RKO (cell line): ENCODE data around the gene ARHGAP6.

Source experiments
- DNase-seq: peaks from one replicate; pipeline ENCODE4 v3.0.0-alpha.2; 2016; ENCODE audit warnings: low spot score

Gene ARHGAP6

GRCh38 chrX:11665168-11666111 lies at the start of gene ARHGAP6:
ARHGAP6 (minus strand) TSS chrX:11665920; CDS start chrX:11664828, 1,092 bp downstream.
- no peak for DNase-seq

- DNase-seq: no peak
Observed at GRCh38 chrX:11704725-11705495, 39.2 kb upstream of the ARHGAP6 start.

- DNase-seq: no peak
Observed at GRCh38 chrX:11703855-11704254, 38.1 kb upstream of the ARHGAP6 start.

GRCh38 chrX:11702965-11703631 lies 37.4 kb upstream of the ARHGAP6 start:
- no peak for DNase-seq

GRCh38 chrX:11702420-11702819 lies 36.7 kb upstream of the ARHGAP6 start:
- DNase-seq: no peak

GRCh38 chrX:11698702-11699101 lies 33.0 kb upstream of the ARHGAP6 start:
- no peak for DNase-seq

- no peak for DNase-seq
Observed at GRCh38 chrX:11688201-11688600, 22.5 kb upstream of the ARHGAP6 start.

GRCh38 chrX:11687157-11687556 lies 21.4 kb upstream of the ARHGAP6 start:
- no peak for DNase-seq

GRCh38 chrX:11683057-11683456 lies 17.3 kb upstream of the ARHGAP6 start:
- no peak for DNase-seq

- DNase-seq: no peak
Observed at GRCh38 chrX:11678158-11678557, 12.4 kb upstream of the ARHGAP6 start.

GRCh38 chrX:11672213-11672612 lies 6.5 kb upstream of the ARHGAP6 start:
- DNase-seq: no peak

- DNase-seq: no peak
Observed at GRCh38 chrX:11670316-11670715, 4.6 kb upstream of the ARHGAP6 start.

GRCh38 chrX:11666952-11667685 lies 1.4 kb upstream of the ARHGAP6 start:
- DNase-seq: no peak

GRCh38 chrX:11666164-11666563 lies 444 bp upstream of the ARHGAP6 start:
- no peak for DNase-seq

- no peak for DNase-seq
Observed at GRCh38 chrX:11664211-11665167, 1.2 kb downstream of the ARHGAP6 start.

- no peak for DNase-seq
Observed at GRCh38 chrX:11663875-11664210, 1.9 kb downstream of the ARHGAP6 start.

GRCh38 chrX:11655282-11656015 lies 10.3 kb downstream of the ARHGAP6 start:
- DNase-seq: no peak

- DNase-seq: no peak
Observed at GRCh38 chrX:11648705-11649519, 16.8 kb downstream of the ARHGAP6 start.

- DNase-seq: no peak
Observed at GRCh38 chrX:11647138-11647537, 18.6 kb downstream of the ARHGAP6 start.
